HEK293 (cell line): Measurements from ENCODE around the gene HS3ST6.
"Not testable (repeated sequence)": the region's sequence is repeated elsewhere in the genome, so short reads cannot be mapped to it uniquely, and the experiment has no call there.

Source experiments
- CTCF ChIA-PET: fragments of 350-600 bp; formaldehyde crosslinking; extraction: SDS; loops from one replicate; lab custom pipeline; 2021; ENCODE audit warnings: antibody characterized with exemption; lab: Yijun Ruan, JAX
- POLR2A ChIA-PET: fragments of 300-600 bp; formaldehyde crosslinking; extraction: SDS; loops from one replicate; lab custom pipeline; 2020; ENCODE audit warnings: antibody characterized with exemption, inconsistent platforms; lab: Yijun Ruan, JAX
- H3K27ac ChIP-seq: fragments of 200-500 bp; sonication (Bioruptor generic); 2 replicates; pipeline ENCODE4 v1.5.1; 2014; ENCODE audit warnings: low read depth, low read length, control low read depth, inconsistent platforms; ENCODE audit errors: extremely low read depth
- H3K36me3 ChIP-seq, 2 experiments: fragments of 200-500 bp in 1 of 2; sonication (Bioruptor generic) in 1 of 2; 1 replicate in 1 of 2; 2 replicates in 1 of 2; pipeline ENCODE4 v1.5.1; 2014 to 2017; ENCODE audit warnings: inconsistent platforms in 2 of 2, low read length in 2 of 2; ENCODE audit not compliant: control insufficient read depth in 2 of 2, insufficient read depth in 1 of 2
- H3K4me1 ChIP-seq: fragments of 200-500 bp; sonication (Bioruptor generic); 2 replicates; pipeline ENCODE4 v1.5.1; 2014; ENCODE audit warnings: mild to moderate bottlenecking, low read length, inconsistent platforms; ENCODE audit not compliant: control insufficient read depth, insufficient read depth
- H3K4me3 ChIP-seq: 2 replicates; pipeline ENCODE4 v1.5.1; 2011; ENCODE audit warnings: low read depth, mild to moderate bottlenecking, control low read depth, low read length, moderate library complexity
- H3K9me3 ChIP-seq: fragments of 200-500 bp; sonication (Bioruptor generic); 2 replicates; pipeline ENCODE4 v1.5.1; 2014; ENCODE audit warnings: low read depth, low read length, inconsistent platforms; ENCODE audit not compliant: control insufficient read depth, insufficient read depth
- EGR2 ChIP-seq: fragments of 450-650 bp; formaldehyde crosslinking; IDR thresholded peaks from 2 replicates; pipeline ENCODE4 v1.5.1; 2016; ENCODE audit warnings: low read depth, missing biosample characterization, missing genetic modification characterization
- GLI2 ChIP-seq: fragments of 450-650 bp; formaldehyde crosslinking; IDR thresholded peaks from 2 replicates; pipeline ENCODE4; 2017; ENCODE audit warnings: missing biosample characterization, missing genetic modification characterization, low read depth, borderline replicate concordance
- IKZF3 ChIP-seq: fragments of 450-650 bp; IDR thresholded peaks from 2 replicates; pipeline ENCODE4 v1.5.0; 2018; ENCODE audit warnings: missing biosample characterization, mild to moderate bottlenecking, missing genetic modification characterization, moderate library complexity
- KLF9 ChIP-seq: fragments of 450-650 bp; formaldehyde crosslinking; IDR thresholded peaks from 2 replicates; pipeline ENCODE4 v1.5.1; 2016; ENCODE audit warnings: missing biosample characterization, missing genetic modification characterization, low read depth
- ZBTB17 ChIP-seq: fragments of 450-650 bp; formaldehyde crosslinking; IDR thresholded peaks from 2 replicates; pipeline ENCODE4 v1.5.1; 2016; ENCODE audit warnings: missing biosample characterization, missing genetic modification characterization
- ZBTB44 ChIP-seq: fragments of 450-650 bp; IDR thresholded peaks from 2 replicates; pipeline ENCODE4 v1.5.1; 2018; ENCODE audit warnings: missing biosample characterization, mild to moderate bottlenecking, missing genetic modification characterization
- ZBTB49 ChIP-seq: fragments of 450-650 bp; formaldehyde crosslinking; IDR thresholded peaks from 2 replicates; pipeline ENCODE4 v1.5.1; 2016; ENCODE audit warnings: missing biosample characterization, missing genetic modification characterization, low read depth
- ZBTB7A ChIP-seq: fragments of 450-650 bp; formaldehyde crosslinking; IDR thresholded peaks from 2 replicates; pipeline ENCODE4 v1.5.1; 2016; ENCODE audit warnings: low read depth, missing biosample characterization, missing genetic modification characterization
- ZEB2 ChIP-seq: fragments of 450-650 bp; formaldehyde crosslinking; IDR thresholded peaks from 2 replicates; pipeline ENCODE4 v1.5.1; 2016; ENCODE audit warnings: missing biosample characterization, missing genetic modification characterization
- ZNF174 ChIP-seq: fragments of 450-650 bp; formaldehyde crosslinking; IDR thresholded peaks from 2 replicates; pipeline ENCODE4 v1.5.0; 2017; ENCODE audit warnings: missing biosample characterization, mild to moderate bottlenecking, missing genetic modification characterization
- ZNF600 ChIP-seq: fragments of 450-650 bp; formaldehyde crosslinking; IDR thresholded peaks from 2 replicates; pipeline ENCODE4 v1.5.1; 2016; ENCODE audit warnings: missing biosample characterization, missing genetic modification characterization
- ZNF654 ChIP-seq: fragments of 450-650 bp; formaldehyde crosslinking; IDR thresholded peaks from 2 replicates; pipeline ENCODE4 v1.5.1; 2016; ENCODE audit warnings: low read depth, missing biosample characterization, missing genetic modification characterization
- ZNF701 ChIP-seq: fragments of 450-650 bp; formaldehyde crosslinking; IDR thresholded peaks from 2 replicates; pipeline ENCODE4 v1.5.1; 2016; ENCODE audit warnings: missing biosample characterization, missing genetic modification characterization
- TF ChIP-seq, protein P1 (sequence below): fragments of 450-650 bp; IDR thresholded peaks from 2 replicates; pipeline ENCODE4 v1.5.1; 2018; ENCODE audit warnings: missing biosample characterization, missing genetic modification characterization
- TF ChIP-seq, protein P2 (sequence below): fragments of 450-650 bp; formaldehyde crosslinking; IDR thresholded peaks from 2 replicates; pipeline ENCODE4 v1.5.1; 2017; ENCODE audit warnings: missing biosample characterization, missing genetic modification characterization

Gene HS3ST6

GRCh38 chr16:1941162-1942046 lies 23.2 kb upstream of the HS3ST6 start (continued):
- TF ChIP-seq, protein P1, sequence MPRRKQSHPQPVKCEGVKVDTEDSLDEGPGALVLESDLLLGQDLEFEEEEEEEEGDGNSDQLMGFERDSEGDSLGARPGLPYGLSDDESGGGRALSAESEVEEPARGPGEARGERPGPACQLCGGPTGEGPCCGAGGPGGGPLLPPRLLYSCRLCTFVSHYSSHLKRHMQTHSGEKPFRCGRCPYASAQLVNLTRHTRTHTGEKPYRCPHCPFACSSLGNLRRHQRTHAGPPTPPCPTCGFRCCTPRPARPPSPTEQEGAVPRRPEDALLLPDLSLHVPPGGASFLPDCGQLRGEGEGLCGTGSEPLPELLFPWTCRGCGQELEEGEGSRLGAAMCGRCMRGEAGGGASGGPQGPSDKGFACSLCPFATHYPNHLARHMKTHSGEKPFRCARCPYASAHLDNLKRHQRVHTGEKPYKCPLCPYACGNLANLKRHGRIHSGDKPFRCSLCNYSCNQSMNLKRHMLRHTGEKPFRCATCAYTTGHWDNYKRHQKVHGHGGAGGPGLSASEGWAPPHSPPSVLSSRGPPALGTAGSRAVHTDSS = no peak
- TF ChIP-seq ZNF654 (tag by site-specific recombination) (peak; percentile 38), ZBTB44 (tag by site-specific recombination) (no peak), ZBTB49 (tag by site-specific recombination) (no peak), GLI2 (tag by site-specific recombination) (no peak), ZNF174 (no peak), ZNF701 (tag by site-specific recombination) (no peak), IKZF3 (tag by site-specific recombination) (peak; percentile 11; the same call in 1 of the 2 replicates), ZBTB7A (no peak), KLF9 (tag by site-specific recombination) (no peak), ZBTB17 (tag by site-specific recombination) (0 out of 2 replicates have a peak, but pooled peaks have one; percentile 53), ZNF600 (peak; percentile 63)

GRCh38 chr16:1940273-1941161 lies 22.3 kb upstream of the HS3ST6 start:
- ChIA-PET POLR2A (interaction anchor here (1.0 to 1.9 kb wide), 7 partner anchors 11 to 311 kb away, joined by 3 to 11 read pairs (median 5); partner anchors contain the start of genes ECI1 and RPS2), CTCF (interaction anchor here (0.7 to 2.6 kb wide), 5 partner anchors 8 to 74 kb away, joined by 3 to 19 read pairs (median 3); no protein-coding TSS in a partner anchor)
- TF ChIP-seq ZEB2 (tag by site-specific recombination) = no peak
- TF ChIP-seq, protein P2, sequence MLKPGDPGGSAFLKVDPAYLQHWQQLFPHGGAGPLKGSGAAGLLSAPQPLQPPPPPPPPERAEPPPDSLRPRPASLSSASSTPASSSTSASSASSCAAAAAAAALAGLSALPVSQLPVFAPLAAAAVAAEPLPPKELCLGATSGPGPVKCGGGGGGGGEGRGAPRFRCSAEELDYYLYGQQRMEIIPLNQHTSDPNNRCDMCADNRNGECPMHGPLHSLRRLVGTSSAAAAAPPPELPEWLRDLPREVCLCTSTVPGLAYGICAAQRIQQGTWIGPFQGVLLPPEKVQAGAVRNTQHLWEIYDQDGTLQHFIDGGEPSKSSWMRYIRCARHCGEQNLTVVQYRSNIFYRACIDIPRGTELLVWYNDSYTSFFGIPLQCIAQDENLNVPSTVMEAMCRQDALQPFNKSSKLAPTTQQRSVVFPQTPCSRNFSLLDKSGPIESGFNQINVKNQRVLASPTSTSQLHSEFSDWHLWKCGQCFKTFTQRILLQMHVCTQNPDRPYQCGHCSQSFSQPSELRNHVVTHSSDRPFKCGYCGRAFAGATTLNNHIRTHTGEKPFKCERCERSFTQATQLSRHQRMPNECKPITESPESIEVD (tag by site-specific recombination) = no peak
- TF ChIP-seq EGR2 (tag by site-specific recombination) = no peak
- no peaks in the 10 kb centered on the region; the same call in 1 of the 2 replicates for H3K4me1 ChIP-seq
- H3K36me3 ChIP-seq = peaks cover 0 to 38% of the 10 kb centered on the region in 2 experiments; a peak in 2 of 3 replicates
- H3K4me3 ChIP-seq = no peak overlapping the region
- no peaks in the 10 kb centered on the region for H3K9me3 ChIP-seq
- no peak overlapping the region for H3K27ac ChIP-seq

- peaks cover 0 to 38% of the 10 kb centered on the region in 2 experiments; a peak in 2 of 3 replicates for H3K36me3 ChIP-seq
- not testable (repeated sequence) for H3K27ac ChIP-seq, H3K9me3 ChIP-seq, H3K4me3 ChIP-seq, H3K4me1 ChIP-seq
- ChIA-PET POLR2A (interaction anchor here (0.7 to 1.9 kb wide), 3 partner anchors 16 to 538 kb away, joined by 4 to 7 read pairs (median 5); partner anchors contain the start of gene RPS2), CTCF (interaction anchor here (0.7 to 2.6 kb wide), 3 partner anchors 11 to 74 kb away, joined by 3 to 19 read pairs (median 3); no protein-coding TSS in a partner anchor)
Observed at GRCh38 chr16:1939833-1940232, 21.6 kb upstream of the HS3ST6 start.
